CD4-positive, alpha-beta memory T cell (primary cell): ENCODE results near the gene REG3A. TPM values are rescaled to one million over a fixed set of nuclear protein-coding genes. Genes with fewer than 3 reads are reported as not detected.

Experiments used
- CTCF ChIA-PET: fragments of 350-600 bp; sonication (Branson Sonifier 250); formaldehyde crosslinking; loops from one replicate; lab custom pipeline; 2021; ENCODE audit warnings: inconsistent platforms; ENCODE audit not compliant: partially characterized antibody; lab: Charles Lee
- POLR2A ChIA-PET: fragments of 350-600 bp; sonication (Branson Sonifier 250); formaldehyde crosslinking; loops from one replicate; lab custom pipeline; 2021; ENCODE audit not compliant: partially characterized antibody; lab: Charles Lee
- DNase-seq, 5 donors: peaks; one replicate each; pipeline versions ENCODE4 v3.0.0 to v3.0.0-alpha.2; 2020 to 2022; ENCODE audit warnings: mixed read lengths in 1 of 5
- H3K27ac ChIP-seq: one replicate; pipeline ENCODE4 v1.7.0; 2013; ENCODE audit warnings: low read depth, low read length
- H3K27me3 ChIP-seq: 2 replicates; pipeline ENCODE4 v1.7.0; 2013; ENCODE audit warnings: mild to moderate bottlenecking, low read length, moderate library complexity; ENCODE audit not compliant: insufficient read depth
- H3K36me3 ChIP-seq: 2 replicates; pipeline ENCODE4 v1.7.0; 2013; ENCODE audit warnings: mild to moderate bottlenecking, low read length, moderate library complexity; ENCODE audit not compliant: insufficient read depth
- H3K4me1 ChIP-seq: 2 replicates; pipeline ENCODE4 v1.7.0; 2013; ENCODE audit warnings: mild to moderate bottlenecking, low read length, moderate library complexity; ENCODE audit not compliant: insufficient read depth
- H3K4me3 ChIP-seq, 2 donors: one replicate each; pipeline ENCODE4 v1.7.0; 2013; ENCODE audit warnings: low read length in 2 of 2, mild to moderate bottlenecking in 1 of 2
- H3K9me3 ChIP-seq, 2 donors: one replicate each; pipeline ENCODE4 v1.7.0; 2013; ENCODE audit warnings: low read length in 2 of 2, control low read depth in 1 of 2; ENCODE audit not compliant: control insufficient read depth in 1 of 2
- H3K27ac Mint-ChIP-seq, 7 donors: one replicate each; pipeline ENCODE4 v1.8.0; 2020 to 2021; ENCODE audit warnings: mixed read lengths in 7 of 7, mild to moderate bottlenecking in 6 of 7, inconsistent platforms in 3 of 7, moderate library complexity in 3 of 7
- H3K27me3 Mint-ChIP-seq, 2 donors: one replicate each; pipeline ENCODE4 v1.8.0; 2020 to 2021; ENCODE audit warnings: mixed read lengths in 2 of 2
- H3K36me3 Mint-ChIP-seq, 2 donors: one replicate each; pipeline ENCODE4 v1.8.0; 2020 to 2021; ENCODE audit warnings: mixed read lengths in 2 of 2, inconsistent platforms in 1 of 2, mild to moderate bottlenecking in 1 of 2
- H3K4me1 Mint-ChIP-seq, 4 donors: one replicate each; pipeline ENCODE4 v1.8.0; 2020 to 2021; ENCODE audit warnings: mixed read lengths in 4 of 4, mild to moderate bottlenecking in 1 of 4
- H3K4me3 Mint-ChIP-seq, 8 donors: one replicate each; pipeline ENCODE4 v1.8.0; 2020 to 2021; ENCODE audit warnings: mixed read lengths in 8 of 8, mild to moderate bottlenecking in 7 of 8, moderate library complexity in 6 of 8, inconsistent platforms in 3 of 8
- H3K9me3 Mint-ChIP-seq, 8 donors: one replicate each; pipeline ENCODE4 v1.8.0; 2020 to 2021; ENCODE audit warnings: mixed read lengths in 8 of 8, mild to moderate bottlenecking in 5 of 8, inconsistent platforms in 3 of 8, moderate library complexity in 1 of 8
- intact Hi-C: fragments of 100-400 bp; cut with micrococcal nuclease; formaldehyde crosslinking; loops from one replicate; pipeline ENCODE4 v1.15.1; 2023
- polyA plus RNA-seq, 2 donors: library from polyadenylated mRNA; unstranded; fragments of 300-500 nt; fragmentation: Illumina TruSeq; gene quantifications; one replicate each; pipeline ENCODE4 v1.2.3, GENCODE V29; 2021
- total RNA-seq, 2 experiments: library from RNA; stranded (reverse); gene quantifications; one replicate each; pipeline ENCODE4 v1.2.3, GENCODE V29; 2021

The REG3A gene
- not detected for total RNA-seq
- polyA plus RNA-seq, result not detected

DNA sequence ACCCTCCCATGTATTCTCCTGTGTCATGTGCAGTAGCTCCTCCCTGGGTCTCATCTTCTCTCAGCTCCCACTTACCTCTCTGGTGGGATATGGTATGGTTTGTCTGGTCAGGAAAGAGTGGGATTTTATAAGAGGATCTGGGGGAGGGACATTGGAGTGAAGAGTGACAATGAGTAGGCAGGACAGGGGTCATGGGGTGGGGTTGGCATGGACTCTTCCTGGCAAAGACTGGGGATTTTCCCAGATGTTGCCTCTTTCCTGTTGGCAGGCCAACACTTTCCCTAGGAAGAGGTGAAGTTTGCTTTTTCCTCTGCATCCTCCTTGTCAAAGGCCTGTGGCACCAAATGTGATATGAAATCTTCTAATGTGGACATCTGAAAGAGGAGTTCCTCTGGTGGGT lies at the start of gene REG3A:
REG3A (minus strand) TSS at position 101 of the 400 bp plus-strand sequence. CDS start 348 bp downstream, outside the sequence.
- Mint-ChIP-seq H3K4me3 (peak within 1 kb of the TSS in 1 of 8 donors; percentile 32), H3K27me3 (no peaks in the 10 kb centered on the region), H3K27ac (no peak within 1 kb of the TSS), H3K4me1 (no peaks in the 10 kb centered on the region), H3K36me3 (no peaks in the 10 kb centered on the region), H3K9me3 (peaks cover 4 to 27% (median 13%) of the 10 kb centered on the region in 8 donors)
- H3K4me1 ChIP-seq, result no peaks in the 10 kb centered on the region
- peaks cover 0 to 7% of the 10 kb centered on the region in 2 donors for H3K9me3 ChIP-seq
- H3K27me3 ChIP-seq, result no peaks in the 10 kb centered on the region
- CTCF ChIA-PET, result no interaction called here
- POLR2A ChIA-PET, result no interaction called here
- no peak within 1 kb of the TSS for H3K4me3 ChIP-seq
- H3K36me3 ChIP-seq, result no peaks in the 10 kb centered on the region
- DNase-seq, result no peak
- intact Hi-C loops, result no loop called here
- no peak within 1 kb of the TSS for H3K27ac ChIP-seq

DNA sequence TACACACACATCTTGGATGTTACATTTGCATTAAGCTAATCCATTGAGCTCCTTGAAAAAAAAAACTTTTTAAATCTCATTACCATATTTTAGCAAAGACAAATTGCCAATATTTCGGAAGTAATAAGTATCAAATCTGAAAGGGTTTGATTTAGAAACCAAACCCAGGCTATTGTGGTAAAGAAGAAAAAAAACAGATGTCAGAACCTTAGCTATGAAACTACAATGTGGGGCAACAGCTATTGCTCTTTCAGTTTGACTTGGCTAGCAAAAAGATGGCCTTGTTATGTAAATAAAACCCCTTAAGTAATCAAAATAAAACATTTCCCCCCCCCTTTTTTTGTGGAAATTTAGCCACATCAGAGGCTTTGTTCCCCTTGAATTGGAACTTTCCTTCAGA lies 41.2 kb upstream of the REG3A start:
- Histone ChIP-seq H3K27me3 (no peaks in the 10 kb centered on the region), H3K9me3 (no peaks in the 10 kb centered on the region), H3K36me3 (no peaks in the 10 kb centered on the region), H3K27ac (no peak overlapping the region), H3K4me1 (no peaks in the 10 kb centered on the region), H3K4me3 (no peak overlapping the region)
- H3K9me3 Mint-ChIP-seq, result peaks cover 2 to 11% (median 7%) of the 10 kb centered on the region in 8 donors
- no peak for DNase-seq
- intact Hi-C loops, result no loop called here
- no peaks in the 10 kb centered on the region for H3K4me1 Mint-ChIP-seq
- H3K36me3 Mint-ChIP-seq, result no peaks in the 10 kb centered on the region
- no peak overlapping the region for H3K4me3 Mint-ChIP-seq
- ChIA-PET POLR2A (no interaction called here), CTCF (no interaction called here)
- no peaks in the 10 kb centered on the region for H3K27me3 Mint-ChIP-seq
- peak overlapping the region in 1 of 7 donors; percentile 41 for H3K27ac Mint-ChIP-seq

DNA sequence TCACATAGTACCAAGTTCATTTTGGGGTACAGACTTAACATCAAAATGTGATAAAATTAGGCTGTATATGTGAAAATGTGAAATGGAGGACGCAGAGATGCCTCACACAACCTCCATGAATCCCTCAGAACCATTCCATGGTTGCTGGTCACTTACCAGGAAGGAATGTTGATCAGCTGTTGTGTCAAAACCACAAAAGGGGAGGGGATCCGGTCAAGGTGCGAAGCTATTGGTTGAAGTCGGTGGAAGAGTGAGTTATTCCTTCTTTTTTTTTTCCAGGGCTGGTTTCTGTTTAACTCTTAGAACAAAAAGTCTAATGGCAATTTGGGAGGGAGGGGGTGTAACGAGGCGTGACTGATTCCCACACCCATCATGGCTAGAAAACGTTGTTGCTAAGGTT lies 32.3 kb upstream of the REG3A start:
- Mint-ChIP-seq H3K27ac (no peak overlapping the region), H3K4me1 (no peaks in the 10 kb centered on the region), H3K9me3 (peaks cover 2 to 12% (median 5%) of the 10 kb centered on the region in 8 donors), H3K4me3 (no peak overlapping the region), H3K27me3 (no peaks in the 10 kb centered on the region), H3K36me3 (no peaks in the 10 kb centered on the region)
- ChIA-PET CTCF (no interaction called here), POLR2A (no interaction called here)
- no peaks in the 10 kb centered on the region for H3K27me3 ChIP-seq
- intact Hi-C loops, result no loop called here
- no peak for DNase-seq
- no peak overlapping the region for H3K27ac ChIP-seq
- no peak overlapping the region for H3K4me3 ChIP-seq
- H3K36me3 ChIP-seq, result no peaks in the 10 kb centered on the region
- no peaks in the 10 kb centered on the region for H3K9me3 ChIP-seq
- no peaks in the 10 kb centered on the region for H3K4me1 ChIP-seq

DNA sequence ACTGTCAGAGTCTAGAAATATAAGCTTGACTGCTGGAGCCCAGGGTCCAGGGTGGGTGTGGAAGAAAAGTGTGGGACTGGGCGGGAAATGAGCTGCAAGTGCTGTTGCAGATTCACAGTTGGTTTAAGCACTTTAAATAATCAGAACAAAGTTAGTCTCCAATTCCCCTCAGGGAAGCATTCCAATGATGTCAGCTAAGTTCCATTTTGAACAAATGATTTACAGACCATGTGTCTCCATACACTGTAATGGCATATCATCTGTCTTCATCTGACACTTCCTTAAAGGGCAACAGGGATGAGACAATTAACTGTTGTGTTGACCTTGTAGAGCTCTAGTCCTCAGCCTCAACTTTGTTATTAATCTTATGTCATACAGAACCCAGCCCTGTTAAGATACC lies 31.5 kb upstream of the REG3A start:
- CTCF ChIA-PET, result no interaction called here
- H3K4me3 Mint-ChIP-seq, result no peak overlapping the region

DNA sequence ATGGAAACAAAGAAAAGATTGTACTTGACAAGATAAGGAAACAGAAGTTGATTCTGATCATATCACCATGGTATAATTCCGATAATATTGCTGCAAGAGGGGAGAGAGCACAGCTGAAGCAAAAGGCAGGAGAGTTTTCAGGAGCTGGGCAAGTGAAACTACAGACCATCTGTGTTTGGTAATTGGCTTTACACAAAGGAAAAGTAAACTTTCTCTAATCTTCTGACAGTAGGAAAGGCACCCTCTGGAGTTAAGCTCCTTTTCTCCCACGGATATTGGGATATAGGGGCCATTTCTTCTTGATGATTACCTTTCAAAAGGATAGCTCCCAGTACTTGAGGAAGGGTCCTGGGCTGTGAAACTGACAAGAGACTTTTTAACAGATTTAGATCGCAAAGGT lies 29.9 kb upstream of the REG3A start:
- POLR2A ChIA-PET, result no interaction called here

More for the DNA sequence above, 31.5 kb upstream of the REG3A start:
- DNase-seq, result no peak
- Mint-ChIP-seq H3K4me1 (no peaks in the 10 kb centered on the region), H3K27ac (no peak overlapping the region), H3K27me3 (no peaks in the 10 kb centered on the region), H3K36me3 (no peaks in the 10 kb centered on the region), H3K9me3 (peaks cover 2 to 12% (median 6%) of the 10 kb centered on the region in 8 donors)
- no peaks in the 10 kb centered on the region for H3K9me3 ChIP-seq
- intact Hi-C loops, result no loop called here
- H3K27ac ChIP-seq, result no peak overlapping the region
- no peaks in the 10 kb centered on the region for H3K4me1 ChIP-seq
- no peaks in the 10 kb centered on the region for H3K27me3 ChIP-seq
- no peaks in the 10 kb centered on the region for H3K36me3 ChIP-seq
- POLR2A ChIA-PET, result no interaction called here
- H3K4me3 ChIP-seq, result no peak overlapping the region

DNA sequence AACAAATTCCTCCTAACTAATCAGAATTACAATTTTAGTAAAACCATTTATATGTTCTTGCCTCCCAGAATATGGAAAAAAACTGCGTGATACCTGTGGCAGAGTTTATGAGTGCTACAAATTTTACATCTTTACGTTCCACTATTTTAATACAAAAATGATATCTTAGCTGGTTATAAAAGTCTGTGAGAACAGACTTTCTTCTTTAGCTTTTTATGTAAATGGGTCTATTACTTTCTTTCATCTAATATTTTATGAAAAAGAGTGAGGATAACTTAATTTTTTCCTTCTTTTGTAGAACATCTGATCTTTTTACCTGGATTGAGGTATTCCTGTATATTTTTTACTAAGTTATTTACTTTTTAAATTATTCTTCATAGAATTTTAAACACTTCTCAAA lies 22.1 kb upstream of the REG3A start:
- intact Hi-C loops, result no loop called here
- Histone ChIP-seq H3K4me1 (no peaks in the 10 kb centered on the region), H3K27ac (no peak overlapping the region), H3K27me3 (no peaks in the 10 kb centered on the region), H3K36me3 (no peaks in the 10 kb centered on the region), H3K9me3 (no peaks in the 10 kb centered on the region), H3K4me3 (no peak overlapping the region)
- Mint-ChIP-seq H3K27me3 (no peaks in the 10 kb centered on the region), H3K4me3 (no peak overlapping the region), H3K9me3 (peaks cover 5 to 36% (median 24%) of the 10 kb centered on the region in 8 donors), H3K36me3 (no peaks in the 10 kb centered on the region), H3K27ac (no peak overlapping the region), H3K4me1 (no peaks in the 10 kb centered on the region)
- ChIA-PET CTCF (no interaction called here), POLR2A (no interaction called here)
- no peak for DNase-seq

More for the DNA sequence above, 29.9 kb upstream of the REG3A start:
- Histone ChIP-seq H3K9me3 (no peaks in the 10 kb centered on the region), H3K27ac (no peak overlapping the region), H3K4me3 (no peak overlapping the region), H3K36me3 (no peaks in the 10 kb centered on the region), H3K27me3 (no peaks in the 10 kb centered on the region), H3K4me1 (no peaks in the 10 kb centered on the region)
- no peaks in the 10 kb centered on the region for H3K27me3 Mint-ChIP-seq
- no peak overlapping the region for H3K27ac Mint-ChIP-seq
- intact Hi-C loops, result no loop called here
- CTCF ChIA-PET, result no interaction called here
- DNase-seq, result no peak
- no peaks in the 10 kb centered on the region for H3K4me1 Mint-ChIP-seq
- H3K36me3 Mint-ChIP-seq, result no peaks in the 10 kb centered on the region
- peaks cover 2 to 17% (median 8%) of the 10 kb centered on the region in 8 donors for H3K9me3 Mint-ChIP-seq
- no peak overlapping the region for H3K4me3 Mint-ChIP-seq

DNA sequence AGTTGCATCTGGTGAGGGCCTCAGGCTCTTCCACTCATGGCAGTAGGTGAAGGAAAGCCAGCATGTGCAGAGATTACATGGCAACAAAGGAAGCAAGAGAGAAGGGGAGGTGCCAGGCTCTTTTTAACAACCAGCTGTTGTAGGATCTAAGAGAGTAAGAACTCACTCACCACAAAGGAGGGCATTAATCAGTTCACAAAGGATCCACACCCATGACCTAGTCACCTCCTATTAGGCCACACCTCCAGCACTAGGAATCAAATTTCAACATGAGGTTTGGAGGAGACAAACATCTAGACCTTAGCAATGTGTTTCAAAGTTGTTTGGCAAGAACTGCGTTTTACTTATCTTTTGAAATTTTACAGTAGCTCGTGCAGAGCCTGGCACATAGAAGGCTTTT lies 20.5 kb upstream of the REG3A start:
- no peak overlapping the region for H3K27ac ChIP-seq
- H3K9me3 Mint-ChIP-seq, result peaks cover 7 to 36% (median 26%) of the 10 kb centered on the region in 8 donors
- no peaks in the 10 kb centered on the region for H3K27me3 ChIP-seq
- H3K4me3 ChIP-seq, result no peak overlapping the region
- H3K4me3 Mint-ChIP-seq, result no peak overlapping the region
- H3K36me3 Mint-ChIP-seq, result no peaks in the 10 kb centered on the region
- H3K4me1 Mint-ChIP-seq, result no peaks in the 10 kb centered on the region
- H3K36me3 ChIP-seq, result no peaks in the 10 kb centered on the region
- H3K4me1 ChIP-seq, result no peaks in the 10 kb centered on the region
- intact Hi-C loops, result no loop called here
- no peaks in the 10 kb centered on the region for H3K27me3 Mint-ChIP-seq
- no peak overlapping the region for H3K27ac Mint-ChIP-seq
- CTCF ChIA-PET, result no interaction called here
- no peak for DNase-seq
- POLR2A ChIA-PET, result no interaction called here
- no peaks in the 10 kb centered on the region for H3K9me3 ChIP-seq

DNA sequence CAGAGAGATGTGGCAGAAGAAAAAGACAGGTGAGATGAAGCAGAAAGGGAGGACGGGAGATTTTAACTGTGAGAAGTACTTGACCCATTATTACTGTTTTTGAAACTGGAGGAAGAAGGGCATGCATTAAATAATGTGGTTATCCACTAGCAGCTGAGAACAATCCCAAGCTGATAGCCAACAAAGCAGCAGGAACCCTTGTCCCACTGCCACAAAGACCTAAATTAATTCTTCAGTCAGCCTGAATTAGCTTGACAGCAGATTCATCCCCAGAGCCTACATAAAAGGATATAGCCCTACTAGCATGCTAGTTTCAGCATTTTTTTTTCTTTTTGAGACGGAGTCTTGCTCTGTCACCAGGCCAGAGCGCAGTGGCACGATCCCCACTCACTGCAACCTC lies 19.5 kb upstream of the REG3A start:
- CTCF ChIA-PET, result interaction anchor here (0.6 kb wide), 1 partner anchor 855 kb away, joined by 3 read pairs; no protein-coding TSS in a partner anchor
- intact Hi-C loops, result no loop called here

More for the DNA sequence above, 19.5 kb upstream of the REG3A start:
- no peaks in the 10 kb centered on the region for H3K9me3 ChIP-seq
- H3K4me3 ChIP-seq, result no peak overlapping the region
- no peaks in the 10 kb centered on the region for H3K36me3 Mint-ChIP-seq
- H3K4me1 ChIP-seq, result no peaks in the 10 kb centered on the region
- no peaks in the 10 kb centered on the region for H3K36me3 ChIP-seq
- H3K4me3 Mint-ChIP-seq, result no peak overlapping the region
- no peak for DNase-seq
- H3K4me1 Mint-ChIP-seq, result no peaks in the 10 kb centered on the region
- H3K27me3 Mint-ChIP-seq, result no peaks in the 10 kb centered on the region
- peaks cover 7 to 32% (median 17%) of the 10 kb centered on the region in 8 donors for H3K9me3 Mint-ChIP-seq
- no peak overlapping the region for H3K27ac ChIP-seq
- POLR2A ChIA-PET, result no interaction called here
- no peaks in the 10 kb centered on the region for H3K27me3 ChIP-seq
- H3K27ac Mint-ChIP-seq, result no peak overlapping the region
